ENCODE measurements around the gene FEZF1.

FEZF1 gene

GRCh38 chr7:122304319-122304975, at the start of gene FEZF1:
TSS of gene FEZF1 (minus strand) at chr7:122304750. CDS start at chr7:122304437, 313 bp downstream.
- DNase-seq = peak; percentile 74

- DNase-seq = no peak
Observed at GRCh38 chr7:122352454-122352853, 47.9 kb upstream of the FEZF1 start.

- DNase-seq = no peak
Observed at GRCh38 chr7:122350701-122351100, 46.2 kb upstream of the FEZF1 start.

GRCh38 chr7:122344303-122344620, 39.7 kb upstream of the FEZF1 start:
- no peak for DNase-seq

- DNase-seq = no peak
Observed at GRCh38 chr7:122343601-122344302, 39.2 kb upstream of the FEZF1 start.

GRCh38 chr7:122340427-122340826, 35.9 kb upstream of the FEZF1 start:
- DNase-seq = no peak

GRCh38 chr7:122339145-122339904, 34.8 kb upstream of the FEZF1 start:
- DNase-seq = no peak

- DNase-seq = peak; percentile 74
Observed at GRCh38 chr7:122337011-122337410, 32.5 kb upstream of the FEZF1 start.

- DNase-seq = no peak
Observed at GRCh38 chr7:122329145-122329802, 24.7 kb upstream of the FEZF1 start.

GRCh38 chr7:122327969-122328368, 23.4 kb upstream of the FEZF1 start:
- no peak for DNase-seq

GRCh38 chr7:122316467-122317388, 12.2 kb upstream of the FEZF1 start:
- no peak for DNase-seq

- no peak for DNase-seq
Observed at GRCh38 chr7:122315507-122316466, 11.2 kb upstream of the FEZF1 start.

- DNase-seq = no peak
Observed at GRCh38 chr7:122314284-122314683, 9.7 kb upstream of the FEZF1 start.

- no peak for DNase-seq
Observed at GRCh38 chr7:122312789-122313188, 8.2 kb upstream of the FEZF1 start.

- no peak for DNase-seq
Observed at GRCh38 chr7:122311734-122312450, 7.3 kb upstream of the FEZF1 start.

- DNase-seq = no peak
Observed at GRCh38 chr7:122311050-122311700, 6.6 kb upstream of the FEZF1 start.

GRCh38 chr7:122310119-122311021, 5.8 kb upstream of the FEZF1 start:
- no peak for DNase-seq

GRCh38 chr7:122309421-122309820, 4.9 kb upstream of the FEZF1 start:
- no peak for DNase-seq

- DNase-seq = no peak
Observed at GRCh38 chr7:122307228-122307621, 2.7 kb upstream of the FEZF1 start.
